Neutrophil (primary cell): ENCODE measurements around the gene TSPAN10.
A peak's percentile ranks its signal among the peaks of the same experiment; 100 is the strongest.
"Not testable (repeated sequence)": the region's sequence is repeated elsewhere in the genome, so short reads cannot be mapped to it uniquely, and the experiment has no call there.

Source experiments
- H3K27ac ChIP-seq: fragments of 200-600 bp; sonication (generic); 2 replicates; pipeline ENCODE4 v1.5.1; 2016; ENCODE audit warnings: mild to moderate bottlenecking, moderate library complexity
- H3K27me3 ChIP-seq: fragments of 200-600 bp; sonication (generic); 2 replicates; pipeline ENCODE4 v1.6.0; 2016; ENCODE audit warnings: mild to moderate bottlenecking
- H3K36me3 ChIP-seq: fragments of 200-600 bp; sonication (generic); 2 replicates; pipeline ENCODE4 v1.5.1; 2017
- H3K4me1 ChIP-seq, 2 experiments: fragments of 200-600 bp in 1 of 2; sonication (generic) in 1 of 2; 1 replicate in 1 of 2; 2 replicates in 1 of 2; pipeline versions ENCODE4 v1.5.1 to v1.6.1; 2013 to 2016; ENCODE audit warnings: low read depth in 1 of 2, low read length in 1 of 2, mild to moderate bottlenecking in 1 of 2, moderate library complexity in 1 of 2; ENCODE audit not compliant: control insufficient read depth in 1 of 2, insufficient read depth in 1 of 2
- H3K4me3 ChIP-seq, 2 experiments: fragments of 200-600 bp in 1 of 2; sonication (generic) in 1 of 2; 1 replicate in 1 of 2; 2 replicates in 1 of 2; pipeline ENCODE4 v1.5.1; 2013 to 2016; ENCODE audit warnings: low read depth in 1 of 2, low read length in 1 of 2, mild to moderate bottlenecking in 1 of 2, moderate library complexity in 1 of 2
- H3K9me3 ChIP-seq: fragments of 200-600 bp; sonication (generic); 2 replicates; pipeline ENCODE4 v1.5.1; 2016
- CTCF ChIP-seq: fragments of 200-600 bp; sonication (generic); IDR thresholded peaks from 2 replicates; pipeline ENCODE4 v1.5.1; 2016; ENCODE audit warnings: antibody characterized with exemption

TSPAN10 gene

DNA sequence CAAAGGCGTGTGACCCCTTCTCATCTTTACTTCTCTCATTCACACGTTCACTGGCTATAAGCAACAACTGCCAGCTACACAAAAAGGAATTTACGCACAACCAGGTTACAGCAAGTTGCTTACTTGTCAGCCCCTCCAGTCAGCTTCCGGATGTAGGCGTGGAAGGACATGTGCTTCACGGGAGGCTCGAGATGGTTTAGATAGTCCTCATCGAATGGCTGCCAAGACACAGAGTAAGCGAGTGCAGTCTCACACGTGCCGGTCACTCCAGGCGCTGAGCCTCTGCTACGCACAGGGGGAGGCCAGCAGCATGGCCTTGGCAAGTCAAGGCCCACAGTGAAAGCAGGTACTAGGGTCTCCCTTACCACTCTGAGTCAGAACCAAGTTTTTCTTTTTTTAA lies 28.4 kb upstream of the TSPAN10 start:
- no peaks in the 10 kb centered on the region for H3K27me3 ChIP-seq
- no peaks in the 10 kb centered on the region for H3K9me3 ChIP-seq
- peak overlapping the region; percentile 68 for H3K27ac ChIP-seq
- peaks cover 71% of the 10 kb centered on the region for H3K36me3 ChIP-seq
- H3K4me1 ChIP-seq = peaks cover 44% of the 10 kb centered on the region in 2 experiments
- H3K4me3 ChIP-seq = no peak overlapping the region
- no peak for TF ChIP-seq CTCF

DNA sequence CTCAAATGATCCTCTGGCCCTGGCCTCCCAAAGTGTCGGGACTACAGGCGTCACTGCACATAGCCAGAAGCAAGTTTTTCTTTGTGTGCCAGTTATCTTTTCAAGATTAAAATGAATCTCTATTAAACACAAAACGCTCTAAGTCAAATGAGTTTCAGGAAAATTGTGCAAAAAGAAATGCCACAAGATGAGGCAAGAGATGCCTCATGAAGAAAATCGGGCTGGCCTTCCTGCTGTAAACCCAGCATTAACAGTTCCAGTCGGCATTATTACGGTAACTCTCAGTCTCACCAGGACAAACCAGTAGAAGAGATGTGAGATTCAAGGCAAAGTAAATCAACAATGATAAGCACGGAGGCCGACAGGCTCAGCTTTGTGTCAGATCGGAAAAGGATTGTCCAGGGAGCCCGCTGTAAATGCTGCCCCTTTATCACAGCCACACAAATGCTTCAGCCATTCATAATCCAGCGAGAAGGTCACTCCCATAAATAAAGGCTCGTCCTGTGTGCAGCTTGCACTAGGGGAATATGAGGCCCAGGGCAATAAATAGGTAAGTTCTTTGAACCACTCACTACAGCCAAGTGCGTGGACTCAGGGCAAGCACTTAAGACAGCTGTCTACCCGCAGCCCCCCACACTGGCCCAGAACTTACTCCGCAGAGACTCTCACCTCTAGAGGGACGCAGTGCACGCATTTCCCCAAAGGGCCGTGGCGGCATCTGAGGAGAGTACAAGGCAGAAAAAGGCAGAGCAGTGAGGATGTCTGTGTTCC lies 27.3 kb upstream of the TSPAN10 start:
- no peak overlapping the region for H3K4me3 ChIP-seq
- no peaks in the 10 kb centered on the region for H3K9me3 ChIP-seq
- no peaks in the 10 kb centered on the region for H3K27me3 ChIP-seq
- no peak for TF ChIP-seq CTCF
- peaks cover 68% of the 10 kb centered on the region for H3K36me3 ChIP-seq
- H3K27ac ChIP-seq = peak overlapping the region; percentile 68
- H3K4me1 ChIP-seq = peaks cover 44 to 47% of the 10 kb centered on the region in 2 experiments

- Histone ChIP-seq H3K9me3 (no peaks in the 10 kb centered on the region), H3K27ac (no peak overlapping the region), H3K4me1 (peaks cover 31 to 39% of the 10 kb centered on the region in 2 experiments), H3K27me3 (no peaks in the 10 kb centered on the region), H3K36me3 (peaks cover 56% of the 10 kb centered on the region), H3K4me3 (no peak overlapping the region)
- no peak for TF ChIP-seq CTCF
These were observed 24.6 kb upstream of the TSPAN10 start for GRCh38 chr17:81612172-81612970.

DNA sequence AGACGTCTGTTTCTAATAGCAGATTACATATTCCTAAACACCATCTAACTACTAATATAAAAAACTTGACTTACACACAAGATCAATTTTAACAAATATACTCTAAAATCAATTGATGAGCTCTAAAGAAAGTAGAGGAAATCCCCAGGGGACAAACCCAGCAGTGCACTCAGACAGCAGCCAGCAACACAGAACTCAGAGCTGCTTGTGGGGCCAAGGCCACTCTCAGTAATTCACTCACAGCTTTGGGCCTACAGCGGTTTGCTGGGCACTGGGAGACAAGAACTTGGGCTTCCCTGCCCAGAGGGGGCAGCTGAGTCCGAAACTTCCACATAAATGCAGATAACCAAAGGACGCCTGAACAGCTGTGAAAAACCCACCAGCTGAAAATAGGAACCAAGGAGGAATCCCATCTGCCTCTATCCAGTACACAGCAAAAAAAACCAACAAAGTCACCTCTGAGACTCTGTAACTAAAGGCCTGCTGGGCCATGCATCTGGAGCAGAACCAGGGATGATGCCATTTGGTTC lies 21.5 kb upstream of the TSPAN10 start:
- peaks cover 50% of the 10 kb centered on the region for H3K36me3 ChIP-seq

GRCh38 chr17:81616877-81617276 lies 20.1 kb upstream of the TSPAN10 start:
- H3K4me1 ChIP-seq = peaks cover 0 to 7% of the 10 kb centered on the region in 2 experiments
- H3K36me3 ChIP-seq = peaks cover 57% of the 10 kb centered on the region
- H3K27ac ChIP-seq = no peak overlapping the region
- H3K9me3 ChIP-seq = no peaks in the 10 kb centered on the region
- no peaks in the 10 kb centered on the region for H3K27me3 ChIP-seq
- no peak for TF ChIP-seq CTCF
- H3K4me3 ChIP-seq = no peak overlapping the region

More for the DNA sequence above, 21.5 kb upstream of the TSPAN10 start:
- H3K27me3 ChIP-seq = no peaks in the 10 kb centered on the region
- no peak overlapping the region for H3K4me3 ChIP-seq
- H3K4me1 ChIP-seq = peaks cover under 1 to 8% of the 10 kb centered on the region in 2 experiments
- no peaks in the 10 kb centered on the region for H3K9me3 ChIP-seq
- no peak for TF ChIP-seq CTCF
- no peak overlapping the region for H3K27ac ChIP-seq

- H3K36me3 ChIP-seq = peaks cover 56% of the 10 kb centered on the region
These were observed 18.7 kb upstream of the TSPAN10 start for GRCh38 chr17:81618307-81618706.

More at GRCh38 chr17:81618307-81618706, 18.7 kb upstream of the TSPAN10 start:
- H3K4me1 ChIP-seq, H3K27me3 ChIP-seq, H3K9me3 ChIP-seq, H3K4me3 ChIP-seq, H3K27ac ChIP-seq: not testable (repeated sequence)
